ENCODE results near the gene PRKRIP1. TPM values are rescaled to one million over a fixed set of nuclear protein-coding genes. Genes with fewer than 3 reads are reported as not detected.

PRKRIP1 gene
- total RNA-seq, 2 donors from 2014 or later: 26.7 to 39.5 TPM

Other genes starting within 250 kb of the PRKRIP1 start
- gene SH2B2, start 109.5 kb upstream of the PRKRIP1 start, total RNA-seq: 1 to 10 TPM; 2.4 to 4.9 TPM
- not detected for gene SPDYE6, start 39.9 kb upstream of the PRKRIP1 start, total RNA-seq
- 10 to 100 TPM; 56.5 to 70.4 TPM for gene ORAI2, start 37.2 kb downstream of the PRKRIP1 start, total RNA-seq
- gene ALKBH4, start 68.5 kb downstream of the PRKRIP1 start, total RNA-seq: 10 to 100 TPM in 1 of 2 donors, 1 to 10 TPM in 1; 7.8 to 19.3 TPM
- gene LRWD1, start 68.6 kb downstream of the PRKRIP1 start, total RNA-seq: 10 to 100 TPM; 22.9 to 44.2 TPM
- gene POLR2J, start 82.6 kb downstream of the PRKRIP1 start, total RNA-seq: 10 to 100 TPM; 56.9 to 57.6 TPM
- gene RASA4B, start 121.4 kb downstream of the PRKRIP1 start, total RNA-seq: 10 to 100 TPM in 1 of 2 donors, under 1 TPM in 1; 0.48 to 23.4 TPM
- 100 to 1,000 TPM in 1 of 2 donors, 10 to 100 TPM in 1; 26.2 to 105 TPM for gene UPK3BL2, start 147.3 kb downstream of the PRKRIP1 start, total RNA-seq
- under 1 TPM in 1 of 2 donors, not detected in 1; 0.53 TPM for gene SPDYE2, start 154.9 kb downstream of the PRKRIP1 start, total RNA-seq
- 100 to 1,000 TPM in 1 of 2 donors, 10 to 100 TPM in 1; 54.0 to 155 TPM for gene POLR2J3, start 176.2 kb downstream of the PRKRIP1 start, total RNA-seq
- 10 to 100 TPM in 1 of 2 donors, 1 to 10 TPM in 1; 7.9 to 24.0 TPM for gene RASA4, start 220.4 kb downstream of the PRKRIP1 start, total RNA-seq
- gene UPK3BL1, start 246.4 kb downstream of the PRKRIP1 start, total RNA-seq: 10 to 100 TPM; 28.8 to 63.3 TPM